ENCODE data around the gene ZIC2.

DNA sequence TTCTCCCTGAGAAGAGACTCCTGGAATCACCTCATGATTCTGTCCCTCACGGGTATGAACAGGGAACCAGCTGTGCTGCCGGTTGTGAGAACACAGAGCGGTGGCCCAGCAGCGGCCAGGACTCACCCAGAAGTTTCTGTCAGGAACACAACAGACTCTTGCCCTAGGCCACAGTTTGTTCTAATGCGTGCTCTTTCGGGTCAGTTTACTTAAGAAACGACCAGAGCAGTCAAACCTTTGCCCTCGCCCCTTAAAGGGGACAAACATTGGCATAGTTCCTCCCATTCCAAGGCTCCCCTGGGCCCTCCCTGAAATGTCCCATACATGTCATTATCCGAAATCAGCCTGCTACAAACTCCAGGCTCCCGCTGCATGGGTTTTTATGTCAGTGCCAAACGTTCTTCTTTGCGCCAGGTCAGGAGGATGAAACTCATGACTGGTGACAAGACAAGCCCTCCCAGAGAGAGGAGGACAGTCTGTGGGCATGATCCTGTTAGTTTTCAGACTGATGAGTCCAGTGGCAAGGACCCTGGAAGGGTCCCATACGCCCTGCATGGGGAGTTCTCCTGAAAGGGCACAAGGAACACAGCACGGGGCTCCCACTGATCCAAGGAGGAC is 28.3 kb upstream of the ZIC2 start:
- TF ChIP-seq, protein P1, sequence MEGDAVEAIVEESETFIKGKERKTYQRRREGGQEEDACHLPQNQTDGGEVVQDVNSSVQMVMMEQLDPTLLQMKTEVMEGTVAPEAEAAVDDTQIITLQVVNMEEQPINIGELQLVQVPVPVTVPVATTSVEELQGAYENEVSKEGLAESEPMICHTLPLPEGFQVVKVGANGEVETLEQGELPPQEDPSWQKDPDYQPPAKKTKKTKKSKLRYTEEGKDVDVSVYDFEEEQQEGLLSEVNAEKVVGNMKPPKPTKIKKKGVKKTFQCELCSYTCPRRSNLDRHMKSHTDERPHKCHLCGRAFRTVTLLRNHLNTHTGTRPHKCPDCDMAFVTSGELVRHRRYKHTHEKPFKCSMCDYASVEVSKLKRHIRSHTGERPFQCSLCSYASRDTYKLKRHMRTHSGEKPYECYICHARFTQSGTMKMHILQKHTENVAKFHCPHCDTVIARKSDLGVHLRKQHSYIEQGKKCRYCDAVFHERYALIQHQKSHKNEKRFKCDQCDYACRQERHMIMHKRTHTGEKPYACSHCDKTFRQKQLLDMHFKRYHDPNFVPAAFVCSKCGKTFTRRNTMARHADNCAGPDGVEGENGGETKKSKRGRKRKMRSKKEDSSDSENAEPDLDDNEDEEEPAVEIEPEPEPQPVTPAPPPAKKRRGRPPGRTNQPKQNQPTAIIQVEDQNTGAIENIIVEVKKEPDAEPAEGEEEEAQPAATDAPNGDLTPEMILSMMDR (IDR thresholded peaks at IDR 0.05) = no peak
- no peak for TF ChIP-seq POLR2AphosphoS5 (IDR thresholded peaks at IDR 0.05)

Data from prostate gland (tissue), 2 donors.